Raji (cell line): Measurements from ENCODE around the gene CCL24.

Source experiments
- POLR2A ChIP-seq: IDR thresholded peaks from 2 replicates; pipeline ENCODE4 v1.6.1; 2011; ENCODE audit warnings: low read depth, low read length, control low read depth; ENCODE audit not compliant: insufficient read depth

Gene CCL24

DNA sequence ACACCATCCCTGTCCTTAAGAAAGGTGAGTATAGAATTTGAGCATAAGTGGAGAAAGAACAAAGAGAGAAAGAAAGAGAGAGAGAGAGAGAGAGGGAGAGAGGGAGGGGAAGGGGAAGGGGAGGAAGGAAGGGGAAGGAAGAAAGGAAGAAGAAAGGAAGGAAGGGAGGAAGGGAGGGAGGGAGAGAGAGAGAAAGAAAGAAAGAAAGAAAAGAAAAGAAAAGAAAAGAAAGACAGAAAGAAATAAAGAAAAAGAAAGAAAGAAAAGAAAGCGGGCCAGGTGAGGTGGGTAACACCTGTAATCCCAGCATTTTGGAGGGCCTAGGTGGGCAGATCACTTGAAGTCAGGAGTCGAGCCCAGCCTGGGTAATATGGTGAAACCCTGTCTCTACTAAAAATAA, 19.9 kb downstream of the CCL24 start:
- TF ChIP-seq POLR2A, result no peak

DNA sequence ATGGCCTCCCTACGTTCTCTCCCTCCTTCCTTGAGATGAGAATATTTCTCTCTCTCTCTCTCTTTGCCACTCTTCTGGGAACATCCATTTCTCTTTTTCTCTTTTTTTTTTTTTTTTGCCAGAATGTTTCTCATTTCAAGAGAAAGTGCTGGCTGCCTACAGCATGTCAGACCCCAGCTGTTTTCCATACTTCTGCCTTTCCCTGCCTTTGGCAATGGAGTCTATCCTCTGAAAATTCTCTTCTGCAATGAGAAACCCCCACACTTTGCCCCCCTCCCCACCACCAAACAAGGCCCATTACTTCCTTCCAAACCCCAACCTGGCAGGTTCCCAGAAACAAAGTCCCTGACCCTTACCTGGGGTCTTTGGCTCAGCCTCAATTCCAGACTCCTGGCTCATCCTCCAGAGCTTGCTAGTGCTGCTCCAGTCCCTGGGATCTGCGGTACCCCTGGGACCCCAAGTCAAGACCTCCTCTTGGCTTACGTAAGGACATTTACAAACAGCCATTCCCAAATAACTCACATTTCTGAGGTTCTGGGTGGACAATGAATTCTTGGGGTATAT, 24.2 kb downstream of the CCL24 start:
- no peak for TF ChIP-seq POLR2A

DNA sequence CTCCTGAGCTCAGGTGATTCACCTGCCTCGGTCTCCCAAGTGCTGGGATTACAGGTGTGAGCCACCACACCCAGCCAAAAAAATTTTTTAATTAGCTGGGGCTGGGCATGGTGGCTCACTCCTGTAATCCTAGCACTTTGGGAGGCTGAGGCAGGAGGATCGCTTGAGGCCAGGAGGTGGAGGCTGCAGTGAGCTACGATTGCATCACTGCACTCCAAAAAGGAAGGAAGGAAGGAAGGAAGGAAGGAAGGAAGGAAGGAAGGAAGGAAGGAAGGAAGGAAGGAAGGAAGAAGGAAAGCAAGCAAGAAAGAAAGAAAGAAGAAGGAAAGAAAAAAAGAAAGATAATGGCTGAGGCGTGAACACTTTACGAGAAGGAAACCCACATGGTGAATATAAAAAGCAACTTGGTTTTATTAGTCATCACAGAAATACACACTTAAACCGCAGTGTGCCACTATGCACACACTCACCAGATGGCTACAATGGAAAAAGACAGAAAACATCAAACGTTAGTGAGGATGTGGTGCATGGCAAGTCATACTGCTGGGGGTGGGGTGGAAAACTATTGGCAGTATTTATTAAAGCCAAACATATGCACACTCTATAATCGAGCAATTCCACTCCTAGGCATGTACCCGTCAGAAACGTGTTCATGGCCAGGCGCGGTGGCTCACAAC, 37.2 kb downstream of the CCL24 start:
- TF ChIP-seq POLR2A, result no peak

DNA sequence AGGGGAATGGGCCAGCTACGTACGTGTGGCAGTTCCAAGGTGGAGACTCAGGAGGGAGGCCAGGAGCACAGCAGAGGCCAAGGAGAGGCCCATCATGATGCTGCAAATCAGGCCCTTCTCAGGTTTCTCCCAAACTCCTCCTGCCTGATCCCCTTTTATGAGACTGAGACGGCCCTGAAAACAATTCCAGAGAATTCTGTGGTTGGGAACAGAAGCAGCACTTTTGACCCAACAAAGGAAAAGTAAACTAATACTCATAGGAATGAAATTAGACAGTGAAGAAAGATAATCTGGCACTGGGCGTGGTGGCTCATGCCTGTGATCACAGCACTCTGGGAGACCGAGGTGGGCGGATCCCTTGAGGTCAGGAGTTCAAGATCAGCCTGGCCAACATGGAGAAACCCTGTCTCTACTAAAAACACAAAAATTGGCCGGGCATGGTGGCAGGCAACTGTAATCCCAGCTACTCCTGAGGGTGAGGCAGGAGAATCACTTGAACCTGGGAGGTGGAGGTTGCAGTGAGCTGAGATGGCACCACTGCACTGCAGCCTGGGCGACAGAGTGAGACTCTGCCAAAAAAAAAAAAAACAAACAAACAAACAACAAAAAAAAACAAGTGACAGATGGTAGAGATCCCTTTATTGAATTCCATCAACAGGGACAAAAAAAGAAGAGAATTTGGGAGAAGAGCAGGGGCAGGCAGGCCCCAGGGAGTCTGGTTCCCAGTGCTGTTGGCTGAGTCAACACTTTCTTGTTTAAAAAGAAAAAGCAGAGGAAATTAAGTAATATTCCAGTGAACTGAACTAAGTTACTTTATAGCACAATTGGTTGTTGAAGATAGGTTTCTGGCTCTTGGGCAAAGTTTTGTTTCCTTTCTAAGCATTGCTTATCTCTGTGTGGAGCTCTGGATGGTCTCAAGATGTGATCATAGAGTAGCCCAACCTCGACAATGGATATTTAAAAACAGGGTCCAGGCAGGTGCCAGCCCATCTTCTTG, 41.2 kb downstream of the CCL24 start, which contains the start of gene CCL26:
Gene CCL26 (minus strand): TSS at position 131 of the 997 bp plus-strand sequence. CDS start 35 bp downstream, at position 96.
- TF ChIP-seq POLR2A, result no peak

DNA sequence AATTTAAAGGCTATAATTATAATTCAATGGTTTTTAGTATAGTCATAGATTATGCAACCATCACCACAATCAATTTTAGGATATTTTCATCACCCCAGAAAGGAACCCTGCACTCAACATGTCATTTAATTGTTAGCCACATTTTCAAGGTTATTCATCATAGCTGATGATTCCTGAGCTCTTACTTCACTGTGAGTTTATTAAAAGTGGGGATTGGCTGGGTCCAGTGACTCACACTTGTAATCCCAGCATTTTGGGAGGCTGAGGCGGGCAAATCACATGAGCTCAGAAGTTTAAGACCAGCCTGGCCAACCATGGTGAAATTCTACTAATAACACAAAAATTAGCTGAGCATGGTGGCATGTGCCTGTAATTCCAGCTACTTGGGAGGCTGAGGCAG, 42.4 kb downstream of the CCL24 start:
- no peak for TF ChIP-seq POLR2A

DNA sequence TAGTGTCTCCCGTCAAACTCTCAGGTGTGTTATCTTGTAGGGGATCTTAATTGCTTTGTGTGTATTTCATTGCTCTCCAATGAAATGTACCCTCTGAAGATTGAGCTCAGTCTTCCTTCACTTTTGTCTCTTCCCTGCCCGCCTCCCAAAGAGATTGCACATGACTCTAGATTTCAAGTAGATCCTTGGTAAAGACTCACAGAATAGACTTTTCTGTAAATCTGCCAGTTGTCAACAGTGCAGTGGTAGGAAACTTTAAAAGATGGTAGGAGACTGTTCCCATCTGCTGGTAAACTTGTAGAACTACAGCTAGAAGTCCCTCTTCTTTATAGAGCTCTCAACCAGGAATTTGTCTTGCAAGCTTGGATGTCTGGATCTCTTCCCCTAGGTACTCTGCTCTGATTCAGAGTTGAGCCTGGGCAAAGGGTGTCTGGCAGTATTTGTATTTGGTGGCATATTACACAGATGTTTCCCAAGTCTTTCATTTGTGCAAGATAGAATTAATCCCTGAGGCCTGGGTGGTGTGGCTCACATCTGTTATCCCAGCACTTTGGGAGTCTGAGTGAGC, 51.2 kb downstream of the CCL24 start:
- TF ChIP-seq POLR2A, result no peak
